ENCODE results near the gene GJC1.
"Not testable (repeated sequence)": the region's sequence is repeated elsewhere in the genome, so short reads cannot be mapped to it uniquely, and the experiment has no call there.

The GJC1 gene

GRCh38 chr17:44842748-44843147 is 12.7 kb upstream of the GJC1 start:
- no peak for DNase-seq

GRCh38 chr17:44840936-44841335 is 10.8 kb upstream of the GJC1 start:
- no peak for DNase-seq

- DNase-seq, result no peak
Observed at GRCh38 chr17:44840274-44840673, 10.2 kb upstream of the GJC1 start.

- DNase-seq, result no peak
Observed at GRCh38 chr17:44837196-44837595, 7.1 kb upstream of the GJC1 start.

GRCh38 chr17:44832805-44833204 is 2.7 kb upstream of the GJC1 start:
- DNase-seq, result no peak

GRCh38 chr17:44831371-44831770 is 1.3 kb upstream of the GJC1 start:
- DNase-seq, result no peak

GRCh38 chr17:44830359-44831288 is 537 bp upstream of the GJC1 start:
- DNase-seq, result no peak

GRCh38 chr17:44828919-44829522 is 1.1 kb downstream of the GJC1 start:
- DNase-seq, result no peak

GRCh38 chr17:44827863-44828262 is 2.2 kb downstream of the GJC1 start:
- DNase-seq, result no peak

- DNase-seq, result no peak
Observed at GRCh38 chr17:44826123-44826790, 3.8 kb downstream of the GJC1 start.

- DNase-seq, result not testable (repeated sequence)
Observed at GRCh38 chr17:44825236-44825635, 4.9 kb downstream of the GJC1 start.

- DNase-seq, result peak; percentile 81
Observed at GRCh38 chr17:44820631-44821212, 9.4 kb downstream of the GJC1 start.

GRCh38 chr17:44818508-44818907 is 11.6 kb downstream of the GJC1 start:
- not testable (repeated sequence) for DNase-seq

- DNase-seq, result no peak
Observed at GRCh38 chr17:44812263-44812662, 17.8 kb downstream of the GJC1 start.

- DNase-seq, result not testable (repeated sequence)
Observed at GRCh38 chr17:44808656-44809388, 21.3 kb downstream of the GJC1 start.

- DNase-seq, result no peak
Observed at GRCh38 chr17:44808156-44808555, 21.9 kb downstream of the GJC1 start.

- no peak for DNase-seq
Observed at GRCh38 chr17:44807817-44808155, 22.3 kb downstream of the GJC1 start.

GRCh38 chr17:44807093-44807816 is 22.8 kb downstream of the GJC1 start:
- DNase-seq, result no peak

GRCh38 chr17:44804302-44805089 is 25.6 kb downstream of the GJC1 start:
- no peak for DNase-seq

- DNase-seq, result no peak
Observed at GRCh38 chr17:44801880-44802279, 28.2 kb downstream of the GJC1 start.

GRCh38 chr17:44798356-44798755 is 31.7 kb downstream of the GJC1 start:
- no peak for DNase-seq

Measured in NCI-H146 (cell line).